ENCODE measurements around the gene SNCB. TPM values are rescaled to one million over a fixed set of nuclear protein-coding genes. Genes with fewer than 3 reads are reported as not detected.

Gene SNCB
- total RNA-seq: not detected

DNA sequence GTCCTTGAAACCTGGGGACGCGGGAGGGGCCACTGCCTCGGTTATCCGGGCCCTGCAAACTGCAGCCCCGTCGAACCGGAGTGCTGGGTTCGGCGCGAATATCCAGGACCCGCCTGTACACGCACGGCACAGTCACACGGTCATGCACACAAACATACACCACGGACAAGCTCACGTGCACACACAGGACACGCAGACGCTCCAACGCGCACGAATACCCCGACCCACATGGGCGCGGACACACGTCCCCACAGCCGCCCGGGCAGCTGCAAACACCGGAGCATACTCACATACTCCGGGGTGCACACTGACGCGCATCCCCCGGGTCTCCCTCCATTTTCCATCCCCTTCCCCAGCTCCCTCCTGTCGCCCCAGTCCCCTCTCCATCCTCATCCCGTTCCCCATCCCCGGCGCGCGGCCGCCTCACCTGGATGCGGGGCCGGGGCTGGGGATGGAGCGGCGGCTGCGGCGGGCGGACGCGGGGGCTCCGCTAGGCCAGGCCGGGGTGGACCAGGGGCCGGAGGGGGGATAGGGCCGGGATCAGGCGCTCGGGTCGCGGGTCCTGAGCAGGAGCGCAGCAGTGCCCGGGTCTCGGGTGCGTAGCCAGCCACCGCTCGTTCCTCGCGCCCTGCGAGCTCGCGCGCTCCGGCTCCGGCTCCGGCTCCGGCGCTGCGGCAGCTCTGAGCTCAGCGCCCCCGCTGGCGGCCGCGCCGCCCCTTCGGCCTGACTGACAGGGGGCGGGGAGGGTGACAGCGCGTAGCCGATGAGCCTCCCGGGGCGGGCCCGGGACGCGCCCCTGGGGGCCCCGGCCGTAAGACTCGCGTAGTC, at the start of gene SNCB, which contains the start of gene EIF4E1B:
Gene SNCB, minus strand, starts transcription at position 682 of the 828 bp plus-strand sequence. CDS start 880 bp downstream, outside the sequence.
Gene EIF4E1B, plus strand, starts transcription at position 823 of the 828 bp plus-strand sequence. CDS start 12,113 bp downstream, outside the sequence.
- Mint-ChIP-seq H3K9me3 (peaks cover 2% of the 10 kb centered on the region), H3K27ac (no peak within 1 kb of the TSS), H3K4me3 (peak within 1 kb of the TSS; percentile 19), H3K4me1 (ENCODE audit: low read depth in 2 of 2) (peaks cover 7 to 17% of the 10 kb centered on the region in 2 donors), H3K27me3 (peaks cover 46 to 70% of the 10 kb centered on the region in 2 donors), H3K36me3 (no peaks in the 10 kb centered on the region)
- DNase-seq (ENCODE audit: low spot score): peak; percentile 70
- peak; percentile 84 to 90 for ATAC-seq

- ATAC-seq: no peak
- no peaks in the 10 kb centered on the region for H3K9me3 Mint-ChIP-seq
- peaks cover 40 to 52% of the 10 kb centered on the region in 2 donors for H3K27me3 Mint-ChIP-seq
- no peaks in the 10 kb centered on the region for H3K36me3 Mint-ChIP-seq
- H3K4me1 Mint-ChIP-seq (ENCODE audit: low read depth in 2 of 2): peaks cover 3% of the 10 kb centered on the region in 2 donors
- no peak overlapping the region for H3K4me3 Mint-ChIP-seq
- no peak overlapping the region for H3K27ac Mint-ChIP-seq
- no peak for DNase-seq (ENCODE audit: low spot score)
Measured at GRCh38 chr5:176679365-176680225, 49.3 kb upstream of the SNCB start.

DNA sequence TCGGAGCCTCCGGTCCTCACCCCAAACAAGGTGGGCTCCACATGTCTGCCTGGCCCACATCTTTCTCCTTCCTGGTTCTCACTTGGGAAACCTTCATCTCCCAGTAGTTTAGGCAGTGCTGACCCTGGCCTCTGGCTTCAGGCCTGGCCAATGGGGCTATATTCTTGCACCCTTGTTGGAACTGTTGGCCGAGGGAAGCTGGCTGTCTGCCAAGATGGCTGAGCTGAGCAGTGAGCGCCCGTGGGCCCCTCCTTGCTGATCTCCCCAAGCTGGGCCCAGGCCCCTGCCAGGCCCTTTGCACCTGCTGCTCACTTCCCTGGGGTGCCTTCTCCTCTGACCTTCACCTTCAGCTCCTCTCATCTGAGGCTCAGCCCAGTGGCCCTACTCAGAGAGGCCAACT, 48.2 kb upstream of the SNCB start:
- ATAC-seq: no peak
- no peak for DNase-seq (ENCODE audit: low spot score)
- Mint-ChIP-seq H3K4me3 (no peak overlapping the region), H3K4me1 (ENCODE audit: low read depth in 2 of 2) (peaks cover 7 to 10% of the 10 kb centered on the region in 2 donors), H3K27ac (no peak overlapping the region), H3K9me3 (no peaks in the 10 kb centered on the region), H3K27me3 (peaks cover 32 to 42% of the 10 kb centered on the region in 2 donors), H3K36me3 (no peaks in the 10 kb centered on the region)

- Mint-ChIP-seq H3K4me3 (no peak overlapping the region), H3K27me3 (peaks cover 26 to 33% of the 10 kb centered on the region in 2 donors), H3K36me3 (no peaks in the 10 kb centered on the region), H3K27ac (no peak overlapping the region), H3K9me3 (no peaks in the 10 kb centered on the region), H3K4me1 (ENCODE audit: low read depth in 2 of 2) (peaks cover 7 to 12% of the 10 kb centered on the region in 2 donors)
- ATAC-seq (no peak), DNase-seq (ENCODE audit: low spot score) (no peak)
Measured at GRCh38 chr5:176677209-176677939, 47.0 kb upstream of the SNCB start.

DNA sequence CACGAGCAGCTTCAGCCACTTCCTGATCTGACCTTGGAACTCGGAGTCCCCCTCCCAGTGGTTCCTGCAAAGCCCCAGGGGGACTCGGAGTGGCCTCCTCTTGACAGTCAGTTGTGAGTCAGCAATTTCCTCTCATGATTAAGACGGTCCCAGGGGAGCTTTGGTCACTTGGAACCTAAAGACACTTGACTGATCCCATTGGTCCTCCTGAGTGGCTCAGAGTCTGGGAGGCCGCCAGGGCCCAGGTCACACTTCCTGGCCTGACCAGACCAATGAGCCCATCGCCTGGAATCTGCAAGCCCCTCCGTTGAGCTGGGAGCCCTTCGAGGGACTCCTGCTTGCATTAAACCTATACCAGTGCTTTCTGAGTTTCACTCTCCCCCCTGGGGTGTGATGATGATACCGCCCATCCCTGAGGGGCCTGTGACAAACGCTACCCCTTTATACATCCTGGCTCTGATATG, 46.1 kb upstream of the SNCB start:
- H3K36me3 Mint-ChIP-seq: no peaks in the 10 kb centered on the region
- DNase-seq (ENCODE audit: low spot score) (no peak), ATAC-seq (no peak)
- peaks cover 7 to 12% of the 10 kb centered on the region in 2 donors for H3K4me1 Mint-ChIP-seq (ENCODE audit: low read depth in 2 of 2)
- H3K27me3 Mint-ChIP-seq: peaks cover 29% of the 10 kb centered on the region in 2 donors
- H3K27ac Mint-ChIP-seq: no peak overlapping the region
- no peaks in the 10 kb centered on the region for H3K9me3 Mint-ChIP-seq
- no peak overlapping the region for H3K4me3 Mint-ChIP-seq

DNA sequence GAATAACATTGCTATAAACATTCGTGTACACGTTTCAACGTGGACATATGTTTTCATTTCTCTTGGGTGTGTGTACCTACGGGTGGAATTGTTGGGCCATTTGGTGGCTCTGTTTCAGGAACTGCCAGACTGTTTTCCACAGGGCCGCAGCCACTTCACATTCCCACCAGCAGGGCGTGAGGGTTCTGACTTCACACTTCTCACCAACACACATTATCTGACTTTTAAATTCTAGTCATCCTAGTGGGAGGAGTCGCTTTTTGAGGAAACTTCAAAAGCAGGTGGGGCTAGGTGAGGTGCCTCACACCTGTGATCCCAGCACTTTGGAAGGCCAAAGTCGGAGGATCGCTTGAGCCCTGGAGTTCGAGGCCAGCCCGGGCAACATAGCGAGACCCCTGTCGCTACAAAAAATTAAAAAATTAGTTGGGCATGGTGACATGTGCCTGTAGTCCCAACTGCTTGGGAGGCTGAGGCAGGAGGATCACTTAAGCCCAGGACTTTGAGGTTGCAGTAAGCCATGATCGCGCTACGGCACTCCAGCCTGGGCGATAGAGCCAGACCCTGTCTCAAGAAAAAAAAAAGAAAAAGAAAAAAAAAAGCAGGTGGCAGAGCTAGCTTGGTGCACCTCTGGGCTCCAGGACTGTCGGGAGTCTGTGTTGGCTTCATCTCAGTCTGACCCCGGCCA, 45.5 kb upstream of the SNCB start:
- H3K4me1 Mint-ChIP-seq (ENCODE audit: low read depth in 2 of 2): peaks cover 7 to 12% of the 10 kb centered on the region in 2 donors
- H3K36me3 Mint-ChIP-seq: no peaks in the 10 kb centered on the region
- no peak for ATAC-seq
- H3K27me3 Mint-ChIP-seq: peaks cover 29 to 32% of the 10 kb centered on the region in 2 donors
- H3K9me3 Mint-ChIP-seq: no peaks in the 10 kb centered on the region
- no peak overlapping the region for H3K4me3 Mint-ChIP-seq
- DNase-seq (ENCODE audit: low spot score): no peak
- H3K27ac Mint-ChIP-seq: no peak overlapping the region

DNA sequence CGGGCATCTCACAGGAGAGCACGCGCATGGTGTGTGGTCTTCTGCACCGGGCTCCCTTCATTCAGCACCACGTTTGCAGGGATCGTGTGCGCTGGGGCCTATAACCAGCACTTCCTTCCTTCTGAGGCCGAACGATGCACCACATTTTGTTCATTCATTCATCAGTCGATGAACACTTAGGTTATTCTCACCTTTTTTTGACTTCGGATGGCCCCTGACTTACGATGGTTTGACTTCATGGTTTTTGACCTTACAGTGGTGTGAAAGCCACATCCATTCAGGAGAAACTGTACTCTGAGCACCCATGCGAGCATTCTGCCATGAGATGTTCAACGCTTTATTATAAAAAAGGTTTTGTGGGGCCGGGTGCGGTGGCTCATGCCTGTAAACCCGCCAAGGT, 44.5 kb upstream of the SNCB start:
- peak; percentile 22 to 31 for ATAC-seq
- Mint-ChIP-seq H3K4me1 (ENCODE audit: low read depth in 2 of 2) (peaks cover 7 to 12% of the 10 kb centered on the region in 2 donors), H3K36me3 (no peaks in the 10 kb centered on the region), H3K27ac (no peak overlapping the region), H3K27me3 (peaks cover 25 to 30% of the 10 kb centered on the region in 2 donors), H3K9me3 (no peaks in the 10 kb centered on the region), H3K4me3 (no peak overlapping the region)
- no peak for DNase-seq (ENCODE audit: low spot score)

- H3K9me3 Mint-ChIP-seq: no peaks in the 10 kb centered on the region
- H3K36me3 Mint-ChIP-seq: no peaks in the 10 kb centered on the region
- ATAC-seq: no peak
- H3K27ac Mint-ChIP-seq: no peak overlapping the region
- H3K4me1 Mint-ChIP-seq (ENCODE audit: low read depth in 2 of 2): peaks cover 7 to 12% of the 10 kb centered on the region in 2 donors
- no peak for DNase-seq (ENCODE audit: low spot score)
- peaks cover 18 to 27% of the 10 kb centered on the region in 2 donors for H3K27me3 Mint-ChIP-seq
- no peak overlapping the region for H3K4me3 Mint-ChIP-seq
Measured at GRCh38 chr5:176673651-176674583, 43.6 kb upstream of the SNCB start.

DNA sequence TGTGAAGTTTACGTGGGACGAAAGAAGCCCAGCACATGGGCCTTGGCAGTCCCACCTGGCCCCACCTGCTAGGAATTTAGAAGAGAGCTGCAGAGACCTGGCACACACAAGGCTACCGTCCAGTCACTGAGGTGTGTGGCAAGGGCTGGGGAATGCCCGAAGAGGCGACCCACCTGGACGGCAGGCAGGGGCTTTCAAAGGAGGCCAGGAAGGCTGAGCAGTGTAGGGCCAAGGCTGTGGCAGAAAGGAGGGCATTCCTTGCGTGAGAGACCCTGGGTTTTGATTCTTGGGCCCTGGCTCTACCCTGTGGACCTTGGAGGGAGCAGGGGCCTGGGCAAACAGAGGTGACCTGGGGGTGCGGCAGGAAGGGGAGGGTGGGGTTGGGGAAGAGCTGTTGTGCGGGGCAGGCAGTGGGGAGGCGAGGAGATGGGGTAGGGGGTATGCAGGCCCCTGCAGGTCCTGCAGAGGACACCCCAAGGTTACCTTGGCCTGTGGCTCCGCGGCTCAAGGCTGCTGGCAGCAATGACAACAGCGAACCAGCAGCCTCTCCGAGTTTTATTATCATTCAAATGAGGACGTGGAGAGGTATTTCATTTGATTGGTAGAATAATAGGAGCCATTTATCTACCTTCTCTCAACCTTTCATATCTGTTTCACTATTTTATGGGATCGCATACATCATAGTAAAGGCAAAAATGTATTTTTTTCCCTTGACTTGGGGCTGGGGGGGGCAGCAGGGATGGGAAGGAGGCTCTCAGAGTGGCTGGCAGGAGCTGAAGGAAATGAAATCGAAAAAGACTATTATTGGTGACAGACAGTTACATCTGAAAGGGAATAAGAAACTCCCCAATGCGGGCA, 41.8 kb upstream of the SNCB start:
- H3K9me3 Mint-ChIP-seq: no peaks in the 10 kb centered on the region
- no peaks in the 10 kb centered on the region for H3K36me3 Mint-ChIP-seq
- no peak overlapping the region for H3K4me3 Mint-ChIP-seq
- DNase-seq (ENCODE audit: low spot score) (peak; percentile 0), ATAC-seq (no peak)
- no peak overlapping the region for H3K27ac Mint-ChIP-seq
- H3K27me3 Mint-ChIP-seq: peaks cover 13 to 20% of the 10 kb centered on the region in 2 donors
- peaks cover 7 to 12% of the 10 kb centered on the region in 2 donors for H3K4me1 Mint-ChIP-seq (ENCODE audit: low read depth in 2 of 2)

DNA sequence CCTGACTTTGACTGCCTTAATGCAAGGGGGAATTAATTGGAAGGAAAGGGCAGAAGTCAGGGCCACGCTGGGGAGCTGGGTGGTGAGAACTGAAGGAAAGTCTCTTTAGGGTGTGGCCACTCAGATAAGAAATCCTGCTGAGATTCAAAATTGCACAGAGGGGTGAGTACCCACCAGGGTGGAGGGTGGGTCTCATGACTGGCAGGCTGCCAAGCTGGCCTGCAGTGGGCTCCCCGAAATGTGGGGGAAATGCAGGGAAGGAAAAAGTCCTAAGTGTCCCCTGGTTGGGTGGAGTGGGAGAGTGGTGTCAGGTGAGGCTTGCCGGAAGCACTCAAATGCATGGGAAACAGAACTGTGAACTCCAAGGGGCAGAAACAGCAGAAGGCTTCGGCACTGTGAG, 41.1 kb upstream of the SNCB start:
- ATAC-seq (no peak), DNase-seq (ENCODE audit: low spot score) (no peak)
- Mint-ChIP-seq H3K27ac (no peak overlapping the region), H3K4me3 (no peak overlapping the region), H3K4me1 (ENCODE audit: low read depth in 2 of 2) (peaks cover 7 to 12% of the 10 kb centered on the region in 2 donors), H3K36me3 (no peaks in the 10 kb centered on the region), H3K27me3 (peaks cover 18 to 20% of the 10 kb centered on the region in 2 donors), H3K9me3 (no peaks in the 10 kb centered on the region)

DNA sequence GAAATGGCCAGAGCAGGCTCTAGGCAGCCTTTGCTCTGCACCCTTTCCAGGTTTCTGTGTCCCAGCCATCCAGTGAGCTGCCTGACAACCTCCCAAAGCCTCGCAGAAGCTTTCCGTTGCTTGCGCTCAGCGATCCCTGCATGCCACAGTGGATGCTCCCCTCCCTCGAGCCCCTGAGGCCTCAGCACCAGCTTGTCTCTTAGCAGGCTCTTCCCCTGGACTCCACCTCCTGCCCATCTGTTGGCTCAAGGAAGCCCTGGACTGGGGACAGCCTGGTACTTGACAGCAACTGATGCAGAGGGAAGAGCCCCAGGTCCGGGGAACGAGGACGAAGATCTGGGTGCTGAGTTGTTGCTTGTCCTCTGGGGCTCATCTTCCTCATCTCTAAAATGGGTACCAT, 40.1 kb upstream of the SNCB start:
- Mint-ChIP-seq H3K36me3 (no peaks in the 10 kb centered on the region), H3K27me3 (peaks cover 22 to 23% of the 10 kb centered on the region in 2 donors), H3K4me3 (no peak overlapping the region), H3K27ac (no peak overlapping the region), H3K9me3 (no peaks in the 10 kb centered on the region), H3K4me1 (ENCODE audit: low read depth in 2 of 2) (peaks cover 7 to 12% of the 10 kb centered on the region in 2 donors)
- DNase-seq (ENCODE audit: low spot score) (no peak), ATAC-seq (no peak)
